A673 (cell line): ENCODE measurements around the gene SERGEF.

ENCODE experiments used
- EZH2 ChIP-seq: fragments of 200-600 bp; sonication (generic); IDR thresholded peaks from 2 replicates; pipeline ENCODE4 v1.6.1; 2017; ENCODE audit warnings: borderline replicate concordance, low read depth, mild to moderate bottlenecking, mixed read lengths, antibody characterized with exemption, low read length; ENCODE audit not compliant: poor library complexity, severe bottlenecking
- TF ChIP-seq, protein P1 (sequence below): fragments of 300-800, 200-600 bp; sonication (generic); conservative IDR thresholded peaks from 2 replicates; pipeline ENCODE4 v1.5.1; 2017; ENCODE audit warnings: low read depth, mild to moderate bottlenecking, antibody characterized with exemption, low read length, moderate library complexity, mixed read lengths

DNA sequence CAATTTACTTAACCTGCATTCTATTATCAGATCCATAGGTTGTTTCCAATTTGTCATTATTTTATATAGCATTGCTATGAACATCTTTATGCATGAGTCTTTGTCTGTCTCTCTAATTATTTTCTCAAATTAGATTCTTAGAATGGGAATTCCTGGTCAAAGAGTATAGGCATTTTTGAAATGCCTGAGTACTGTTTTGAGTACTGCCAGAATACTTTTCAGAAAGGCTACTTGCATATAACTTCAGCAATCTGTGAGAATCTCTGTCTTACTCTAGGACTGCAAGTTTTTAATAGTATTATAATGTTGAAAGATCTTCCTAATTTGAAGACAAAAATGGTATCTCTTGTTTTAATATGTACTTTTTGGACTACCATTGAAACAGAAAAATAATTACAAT lies 221.7 kb downstream of the SERGEF start:
- TF ChIP-seq, protein P1, sequence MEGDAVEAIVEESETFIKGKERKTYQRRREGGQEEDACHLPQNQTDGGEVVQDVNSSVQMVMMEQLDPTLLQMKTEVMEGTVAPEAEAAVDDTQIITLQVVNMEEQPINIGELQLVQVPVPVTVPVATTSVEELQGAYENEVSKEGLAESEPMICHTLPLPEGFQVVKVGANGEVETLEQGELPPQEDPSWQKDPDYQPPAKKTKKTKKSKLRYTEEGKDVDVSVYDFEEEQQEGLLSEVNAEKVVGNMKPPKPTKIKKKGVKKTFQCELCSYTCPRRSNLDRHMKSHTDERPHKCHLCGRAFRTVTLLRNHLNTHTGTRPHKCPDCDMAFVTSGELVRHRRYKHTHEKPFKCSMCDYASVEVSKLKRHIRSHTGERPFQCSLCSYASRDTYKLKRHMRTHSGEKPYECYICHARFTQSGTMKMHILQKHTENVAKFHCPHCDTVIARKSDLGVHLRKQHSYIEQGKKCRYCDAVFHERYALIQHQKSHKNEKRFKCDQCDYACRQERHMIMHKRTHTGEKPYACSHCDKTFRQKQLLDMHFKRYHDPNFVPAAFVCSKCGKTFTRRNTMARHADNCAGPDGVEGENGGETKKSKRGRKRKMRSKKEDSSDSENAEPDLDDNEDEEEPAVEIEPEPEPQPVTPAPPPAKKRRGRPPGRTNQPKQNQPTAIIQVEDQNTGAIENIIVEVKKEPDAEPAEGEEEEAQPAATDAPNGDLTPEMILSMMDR, result no peak
- no peak for TF ChIP-seq EZH2
